Right lobe of liver (tissue), 6 donors: ENCODE results near the gene OBSCN. TPM values are rescaled to one million over a fixed set of nuclear protein-coding genes. Genes with fewer than 3 reads are reported as not detected.

Experiments
- ATAC-seq, 4 donors: fragments of 200-7000 bp; cut with Tn5 transposase; one replicate each; pipeline ENCODE4 v1.9.1; 2020; ENCODE audit warnings: mild to moderate bottlenecking in 4 of 4, moderate library complexity in 4 of 4
- DNase-seq, 3 donors: peaks; one replicate each; pipeline ENCODE4 v3.0.0-alpha.2; 2020
- H3K27ac ChIP-seq, 3 donors: fragments of 200-600 bp; one replicate each; pipeline ENCODE4 v1.8.0; 2022
- H3K27me3 ChIP-seq, 2 donors: fragments of 200-600 bp; one replicate each; pipeline ENCODE4 v1.8.0; 2022
- H3K36me3 ChIP-seq, 4 donors: fragments of 200-600 bp; sonication (generic) in 1 of 4; one replicate each; pipeline versions ENCODE4 v1.5.1 to v1.8.0; 2017 to 2022; ENCODE audit warnings: control low read depth in 1 of 4
- H3K4me1 ChIP-seq, 4 donors: fragments of 200-600 bp; sonication (generic) in 1 of 4; one replicate each; pipeline versions ENCODE4 v1.5.1 to v1.8.0; 2017 to 2022; ENCODE audit warnings: control low read depth in 1 of 4
- H3K4me3 ChIP-seq, 3 donors: fragments of 200-600 bp; one replicate each; pipeline ENCODE4 v1.8.0; 2022
- H3K9me3 ChIP-seq, 4 donors: fragments of 200-600 bp; sonication (generic) in 1 of 4; one replicate each; pipeline versions ENCODE4 v1.5.1 to v1.8.0; 2017 to 2022; ENCODE audit warnings: control low read depth in 1 of 4
- POLR2A ChIP-seq: fragments of 450-650 bp; IDR thresholded peaks from one replicate; pipeline ENCODE4 v1.6.1; 2017; ENCODE audit warnings: antibody characterized with exemption, mild to moderate bottlenecking
- WGBS: methylation state at CpG from one replicate; pipeline ENCODE4 v1.1.6; 2018; ENCODE audit warnings: low coverage, low lambda C conversion rate; ENCODE audit not compliant: insufficient coverage; ENCODE audit errors: missing lambda C conversion rate; 5-methylcytosine and 5-hydroxymethylcytosine counted together
- intact Hi-C, 2 donors: fragments of 100-400 bp; cut with DNase I; formaldehyde crosslinking; loops; one replicate each; pipeline versions ENCODE4 v1.11.2 to v1.14.1; 2022
- total RNA-seq, 6 experiments: library from RNA; depleted of rRNA in 2 of 6; stranded (reverse); fragments of >200 nt in 2 of 6; fragmentation: NEBNext Ultra II Directional in 3 of 6; extraction: Animal tissue kit (Norgen Biotek cat#: 25700) in 3 of 6; gene quantifications; one replicate each; pipeline versions ENCODE4 v1.1.0 to v1.2.4, GENCODE V29; 2016 to 2023
- TF ChIP-seq, protein P1 (sequence below), 4 donors: fragments of 200-600 bp in 3 of 4; fragments of 450-650 bp in 1 of 4; IDR thresholded peaks; one replicate each; pipeline versions ENCODE4 v1.5.1 to v1.8.0; 2016 to 2022; ENCODE audit warnings: antibody characterized with exemption in 4 of 4, mild to moderate bottlenecking in 2 of 4
- donor health status: DM: no; HTN: yes; CAD: no.
- donor health status: DM: no; HTN: no; CAD: no.
- donor health status: DM: no; HTN: no; CAD: no.
- donor health status: DM: no; HTN: yes; CAD: no.
- donor health status: DM: no; HTN: yes; CAD: no.

OBSCN gene
- total RNA-seq, 6 experiments from 2014 or later = 0.43 to 3.5 (median 2.0) TPM

DNA sequence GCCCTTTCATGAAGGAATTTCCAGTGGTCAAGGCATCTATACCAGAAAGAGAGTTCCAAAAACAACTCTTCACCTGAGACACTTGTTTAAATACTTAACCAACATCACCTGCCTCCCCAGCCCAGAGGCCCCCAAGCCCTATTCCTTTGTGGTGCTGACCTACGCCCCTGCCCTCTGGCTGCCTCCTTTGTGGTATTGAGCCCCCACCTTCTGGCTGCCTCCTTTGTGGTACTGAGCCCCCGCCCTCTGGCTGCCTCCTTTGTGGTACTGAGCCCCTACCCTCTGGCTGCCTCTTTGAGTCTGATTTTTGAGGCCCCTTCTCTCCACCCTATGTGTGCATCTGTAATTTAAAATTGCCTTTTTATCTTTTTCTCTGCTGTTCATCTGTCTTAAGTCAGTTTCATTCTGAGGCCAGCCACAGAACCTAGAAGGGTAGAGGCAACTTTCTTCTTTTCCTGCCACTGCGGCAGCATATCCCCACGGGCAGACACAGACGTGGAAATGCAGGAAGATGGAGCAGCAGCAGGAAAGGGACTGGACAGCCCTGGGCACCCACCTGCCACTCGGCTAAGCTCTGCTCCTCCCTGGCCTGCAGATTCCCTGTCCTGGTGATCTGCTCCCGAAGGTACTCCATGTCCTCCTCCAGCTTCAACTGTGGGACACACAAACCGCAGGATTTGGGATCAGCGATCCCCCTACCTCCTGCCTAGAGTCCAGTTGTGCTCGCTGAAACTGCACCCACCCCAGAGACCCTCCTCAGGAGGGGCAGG is 205.6 kb downstream of the OBSCN start:
- intact Hi-C loops = no loop called here
- ATAC-seq = no peak
- WGBS = 83% methylated on average over 5 of the region's 10 CpGs

DNA sequence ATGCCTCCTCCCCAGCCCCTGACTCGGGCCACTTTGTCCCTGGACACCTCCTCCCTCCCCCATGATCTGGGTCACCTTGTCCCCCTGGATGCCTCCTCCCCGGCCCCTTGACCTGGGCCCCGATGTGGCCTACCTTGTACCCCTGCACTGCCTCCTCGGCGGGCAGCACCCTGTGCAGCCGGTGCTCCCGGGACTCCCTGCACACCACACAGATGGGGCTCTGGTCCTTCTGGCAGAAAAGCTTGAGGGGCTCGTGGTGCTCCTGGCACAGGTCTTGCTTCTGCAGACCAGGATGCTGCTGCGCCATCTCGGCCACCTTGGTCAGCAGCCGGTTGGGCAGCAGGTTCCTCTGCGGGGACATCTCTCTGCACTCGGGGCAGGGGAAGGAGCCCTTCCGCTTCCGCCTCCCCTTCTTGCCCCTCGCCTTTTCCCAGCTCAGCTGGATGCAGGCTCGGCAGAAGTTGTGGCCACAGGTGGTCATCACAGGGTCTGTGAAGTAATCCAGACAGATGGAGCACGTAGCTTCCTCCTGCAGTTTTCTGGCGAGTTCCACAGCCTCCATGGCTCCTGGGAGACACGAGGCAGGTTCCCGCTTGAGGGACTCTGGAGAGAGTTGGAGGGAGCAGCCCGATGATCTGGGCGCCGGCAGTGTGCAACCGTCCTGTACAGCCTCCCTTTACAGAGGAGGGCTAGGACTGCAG is 206.8 kb downstream of the OBSCN start:
- intact Hi-C loops = no loop called here
- Histone ChIP-seq H3K4me3 (no peak overlapping the region), H3K4me1 (peaks cover 0 to 7% (median 0%) of the 10 kb centered on the region in 4 donors), H3K27ac (no peak overlapping the region), H3K36me3 (no peaks in the 10 kb centered on the region), H3K27me3 (no peaks in the 10 kb centered on the region), H3K9me3 (no peaks in the 10 kb centered on the region)
- DNase-seq (no peak), ATAC-seq (no peak)
- TF ChIP-seq, protein P1, sequence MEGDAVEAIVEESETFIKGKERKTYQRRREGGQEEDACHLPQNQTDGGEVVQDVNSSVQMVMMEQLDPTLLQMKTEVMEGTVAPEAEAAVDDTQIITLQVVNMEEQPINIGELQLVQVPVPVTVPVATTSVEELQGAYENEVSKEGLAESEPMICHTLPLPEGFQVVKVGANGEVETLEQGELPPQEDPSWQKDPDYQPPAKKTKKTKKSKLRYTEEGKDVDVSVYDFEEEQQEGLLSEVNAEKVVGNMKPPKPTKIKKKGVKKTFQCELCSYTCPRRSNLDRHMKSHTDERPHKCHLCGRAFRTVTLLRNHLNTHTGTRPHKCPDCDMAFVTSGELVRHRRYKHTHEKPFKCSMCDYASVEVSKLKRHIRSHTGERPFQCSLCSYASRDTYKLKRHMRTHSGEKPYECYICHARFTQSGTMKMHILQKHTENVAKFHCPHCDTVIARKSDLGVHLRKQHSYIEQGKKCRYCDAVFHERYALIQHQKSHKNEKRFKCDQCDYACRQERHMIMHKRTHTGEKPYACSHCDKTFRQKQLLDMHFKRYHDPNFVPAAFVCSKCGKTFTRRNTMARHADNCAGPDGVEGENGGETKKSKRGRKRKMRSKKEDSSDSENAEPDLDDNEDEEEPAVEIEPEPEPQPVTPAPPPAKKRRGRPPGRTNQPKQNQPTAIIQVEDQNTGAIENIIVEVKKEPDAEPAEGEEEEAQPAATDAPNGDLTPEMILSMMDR (IDR thresholded peaks at IDR 0.05) = no peak
- TF ChIP-seq POLR2A = no peak
- 50% methylated on average over 1 of the region's 25 CpGs for WGBS

More for the DNA sequence above, 205.6 kb downstream of the OBSCN start:
- H3K36me3 ChIP-seq = no peaks in the 10 kb centered on the region
- H3K9me3 ChIP-seq = no peaks in the 10 kb centered on the region
- no peak overlapping the region for H3K4me3 ChIP-seq
- DNase-seq = no peak
- no peaks in the 10 kb centered on the region for H3K27me3 ChIP-seq
- H3K4me1 ChIP-seq = peaks cover 0 to 7% (median 0%) of the 10 kb centered on the region in 4 donors
- TF ChIP-seq POLR2A = no peak
- TF ChIP-seq, protein P1 (IDR thresholded peaks at IDR 0.05) = no peak
- no peak overlapping the region for H3K27ac ChIP-seq

DNA sequence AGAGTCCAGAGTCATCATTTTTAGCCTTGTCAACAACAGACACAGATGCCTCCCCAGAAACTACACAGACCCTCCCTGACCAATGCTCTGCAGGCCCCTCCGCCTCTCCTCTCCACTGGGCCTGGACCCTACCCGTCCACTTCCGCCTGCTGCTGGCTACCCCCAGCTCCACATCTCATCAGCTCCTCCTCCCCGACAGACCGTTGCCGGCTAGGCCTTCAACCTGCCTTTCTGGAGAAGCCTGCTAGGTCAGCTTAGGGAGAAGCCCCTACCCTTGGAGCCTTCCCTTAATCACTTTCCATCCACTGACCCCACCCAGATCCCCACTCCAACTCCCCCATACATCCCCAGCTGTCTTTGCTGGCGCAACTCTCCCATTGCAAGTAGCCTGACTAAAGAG is 207.4 kb downstream of the OBSCN start:
- Histone ChIP-seq H3K4me1 (peaks cover 0 to 7% (median 0%) of the 10 kb centered on the region in 4 donors), H3K27me3 (no peaks in the 10 kb centered on the region), H3K4me3 (no peak overlapping the region), H3K9me3 (no peaks in the 10 kb centered on the region), H3K36me3 (no peaks in the 10 kb centered on the region), H3K27ac (no peak overlapping the region)
- WGBS = 60% methylated on average over 6 of the region's 7 CpGs
- intact Hi-C loops = no loop called here
- TF ChIP-seq POLR2A = no peak
- TF ChIP-seq, protein P1 (IDR thresholded peaks at IDR 0.05) = no peak
- ATAC-seq (no peak), DNase-seq (no peak)

DNA sequence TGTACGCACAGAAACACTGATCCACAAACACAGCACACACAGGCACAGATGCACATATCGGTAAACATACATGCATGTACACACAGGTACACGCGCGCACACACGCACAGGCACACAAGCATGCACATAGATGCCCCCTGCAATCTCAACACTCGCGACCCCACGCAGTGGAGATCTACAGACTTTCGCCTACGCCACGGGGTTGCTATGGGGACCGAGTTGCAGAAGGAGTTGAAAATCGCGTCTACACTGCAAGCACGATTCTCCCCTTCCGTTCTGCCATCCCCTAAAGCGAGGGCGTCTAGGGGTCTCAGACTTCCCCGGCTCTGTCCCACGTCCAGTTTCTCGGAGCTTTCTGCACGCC is 208.0 kb downstream of the OBSCN start:
- ATAC-seq = no peak
- 47% methylated on average over 8 of the region's 23 CpGs for WGBS
- intact Hi-C loops = no loop called here

More for the DNA sequence above, 208.0 kb downstream of the OBSCN start:
- H3K27me3 ChIP-seq = no peaks in the 10 kb centered on the region
- H3K27ac ChIP-seq = no peak overlapping the region
- H3K4me3 ChIP-seq = peak overlapping the region in 2 of 3 donors; percentile 5 to 21
- DNase-seq = no peak
- no peaks in the 10 kb centered on the region for H3K36me3 ChIP-seq
- peaks cover 0 to 7% (median 0%) of the 10 kb centered on the region in 4 donors for H3K4me1 ChIP-seq
- TF ChIP-seq, protein P1 (IDR thresholded peaks at IDR 0.05) = no peak
- TF ChIP-seq POLR2A = no peak
- no peaks in the 10 kb centered on the region for H3K9me3 ChIP-seq
